ENCODE data around the gene TMEM80.

GRCh38 chr11:660681-661444, 34.8 kb upstream of the TMEM80 start:
- TF ChIP-seq CTCF (IDR thresholded peaks at IDR 0.05; ENCODE audit: low read depth, low read length, missing input control) (no peak), YY1 (IDR thresholded peaks at IDR 0.05) (no peak), RXRA (IDR thresholded peaks at IDR 0.05) (no peak), REST (IDR thresholded peaks at IDR 0.05) (no peak), MAX (IDR thresholded peaks at IDR 0.05) (no peak), ZBTB33 (IDR thresholded peaks at IDR 0.05) (no peak)

Measured in liver (tissue), 3 donors.